Astrocyte (in vitro differentiated cells and primary cell): ENCODE measurements around the gene CDON. TPM values are rescaled to one million over a fixed set of nuclear protein-coding genes. Genes with fewer than 3 reads are reported as not detected.

ENCODE experiments used
- DNase-seq: peaks from one replicate; pipeline ENCODE4 v3.0.0-alpha.2; 2010; ENCODE audit warnings: low read depth
- FAIRE-seq: peaks from 2 replicates; lab custom pipeline; 2011; peaks lifted over from hg19 to GRCh38; lab: Jason Lieb, UNC
- H2AFZ ChIP-seq: 2 replicates; pipeline ENCODE4 v1.6.0; 2012; ENCODE audit warnings: low read depth, low read length, inconsistent platforms
- H3K27ac ChIP-seq: 2 replicates; pipeline ENCODE4 v1.5.1; 2011; ENCODE audit warnings: low read depth, low read length, inconsistent platforms
- H3K27me3 ChIP-seq: 2 replicates; pipeline ENCODE4 v1.6.0; 2011; ENCODE audit warnings: low read length, inconsistent platforms; ENCODE audit not compliant: insufficient read depth
- H3K36me3 ChIP-seq: 2 replicates; pipeline ENCODE4 v1.5.1; 2011; ENCODE audit warnings: low read length, inconsistent platforms; ENCODE audit not compliant: insufficient read depth
- H3K4me1 ChIP-seq: 2 replicates; pipeline ENCODE4 v1.5.1; 2011; ENCODE audit warnings: low read length, inconsistent platforms; ENCODE audit not compliant: insufficient read depth
- H3K4me2 ChIP-seq: 2 replicates; pipeline ENCODE4 v1.6.0; 2012; ENCODE audit warnings: low read length, inconsistent platforms
- H3K4me3 ChIP-seq: 2 replicates; pipeline ENCODE4 v1.5.1; 2011; ENCODE audit warnings: low read depth, mild to moderate bottlenecking, low read length, inconsistent platforms; ENCODE audit not compliant: insufficient read depth
- H3K79me2 ChIP-seq: 2 replicates; pipeline ENCODE4 v1.6.0; 2012; ENCODE audit warnings: mild to moderate bottlenecking, low read length, inconsistent platforms; ENCODE audit not compliant: insufficient read depth
- H3K9ac ChIP-seq: 2 replicates; pipeline ENCODE4 v1.6.0; 2012; ENCODE audit warnings: mild to moderate bottlenecking, low read length, inconsistent platforms
- H3K9me3 ChIP-seq: 2 replicates; pipeline ENCODE4 v1.5.1; 2012; ENCODE audit warnings: low read depth, mild to moderate bottlenecking, low read length, inconsistent platforms; ENCODE audit not compliant: insufficient read depth
- H4K20me1 ChIP-seq: 2 replicates; pipeline ENCODE4 v1.6.0; 2012; ENCODE audit warnings: low read length, inconsistent platforms; ENCODE audit not compliant: insufficient read depth
- H3K27ac Mint-ChIP-seq: one replicate; pipeline ENCODE4 v1.8.0; 2021; ENCODE audit warnings: mild to moderate bottlenecking, mixed read lengths; ENCODE audit not compliant: unreplicated experiment
- H3K27me3 Mint-ChIP-seq: one replicate; pipeline ENCODE4 v1.8.0; 2021; ENCODE audit warnings: low read depth, mixed read lengths; ENCODE audit not compliant: unreplicated experiment
- H3K36me3 Mint-ChIP-seq: one replicate; pipeline ENCODE4 v1.8.0; 2021; ENCODE audit warnings: low read depth, mixed read lengths; ENCODE audit not compliant: unreplicated experiment
- H3K4me1 Mint-ChIP-seq: one replicate; pipeline ENCODE4 v1.8.0; 2021; ENCODE audit warnings: low read depth, mixed read lengths; ENCODE audit not compliant: unreplicated experiment
- H3K4me3 Mint-ChIP-seq: one replicate; pipeline ENCODE4 v1.8.0; 2021; ENCODE audit warnings: mild to moderate bottlenecking, moderate library complexity, mixed read lengths; ENCODE audit not compliant: unreplicated experiment
- H3K9me3 Mint-ChIP-seq: one replicate; pipeline ENCODE4 v1.8.0; 2021; ENCODE audit warnings: mild to moderate bottlenecking, mixed read lengths; ENCODE audit not compliant: unreplicated experiment
- EZH2 ChIP-seq: IDR thresholded peaks from 2 replicates; pipeline ENCODE4 v1.6.1; 2012; ENCODE audit warnings: mild to moderate bottlenecking, low read length, inconsistent platforms; ENCODE audit not compliant: insufficient read depth
- total RNA-seq: library from RNA; stranded (reverse); gene quantifications from 2 replicates; pipeline ENCODE4 v1.2.1, GENCODE V29; 2021
- TF ChIP-seq, protein P1 (sequence below): IDR thresholded peaks from 2 replicates; pipeline ENCODE4 v1.5.1; 2011; ENCODE audit warnings: low read depth, mild to moderate bottlenecking, inconsistent platforms, low read length, moderate library complexity; ENCODE audit not compliant: insufficient read depth

Gene CDON
- total RNA-seq, 1 donor from 2014 or later = 15.5 TPM

DNA sequence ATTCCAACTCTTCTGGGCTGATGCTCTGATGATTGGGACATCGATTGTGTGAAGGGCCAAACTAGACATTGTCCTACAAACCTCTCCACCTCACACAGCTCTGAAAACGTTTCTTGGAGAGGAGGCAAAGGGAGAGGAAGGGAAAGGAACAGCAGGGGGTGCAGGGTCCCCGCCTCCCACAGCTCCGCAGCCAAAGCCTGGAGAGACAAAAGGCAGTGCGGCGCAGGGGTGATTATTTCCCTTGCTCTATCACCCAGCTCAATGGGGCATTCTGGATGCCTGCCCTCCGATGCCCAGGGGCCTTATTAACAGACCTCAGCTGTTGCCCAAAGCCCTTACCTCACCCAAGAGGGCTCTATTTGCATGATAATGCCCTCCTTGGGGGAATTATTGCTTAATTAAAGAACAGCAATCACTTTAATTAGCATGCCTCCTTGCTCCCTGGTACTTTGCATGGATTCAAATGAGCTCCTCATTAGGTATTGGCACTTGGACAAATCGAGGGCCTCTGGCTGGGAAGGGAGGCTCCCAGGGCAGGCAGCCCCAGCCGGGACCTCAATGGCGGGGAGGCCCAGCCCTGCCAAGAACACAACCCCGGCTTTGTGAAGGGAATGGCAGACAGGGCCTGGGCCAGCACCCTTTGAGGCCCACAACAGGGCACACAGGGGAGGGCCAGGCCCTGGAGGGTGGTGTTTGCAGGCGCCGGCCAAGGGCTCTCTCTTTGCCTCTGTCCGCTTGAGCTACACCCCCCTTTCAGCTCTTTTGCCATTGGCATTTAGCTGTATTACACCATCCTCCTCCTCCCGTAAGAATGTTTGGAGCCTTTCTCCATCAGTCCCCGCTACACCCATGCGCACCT, 19.8 kb upstream of the CDON start:
- Mint-ChIP-seq H3K36me3 (no peaks in the 10 kb centered on the region), H3K27me3 (peaks cover 7% of the 10 kb centered on the region), H3K9me3 (no peaks in the 10 kb centered on the region), H3K4me1 (peaks cover 19% of the 10 kb centered on the region), H3K4me3 (no peak overlapping the region), H3K27ac (no peak overlapping the region)
- H3K79me2 ChIP-seq = no peaks in the 10 kb centered on the region
- no peaks in the 10 kb centered on the region for H3K36me3 ChIP-seq
- peaks cover 9% of the 10 kb centered on the region for H3K27me3 ChIP-seq
- no peak overlapping the region for H3K27ac ChIP-seq
- TF ChIP-seq, protein P1, sequence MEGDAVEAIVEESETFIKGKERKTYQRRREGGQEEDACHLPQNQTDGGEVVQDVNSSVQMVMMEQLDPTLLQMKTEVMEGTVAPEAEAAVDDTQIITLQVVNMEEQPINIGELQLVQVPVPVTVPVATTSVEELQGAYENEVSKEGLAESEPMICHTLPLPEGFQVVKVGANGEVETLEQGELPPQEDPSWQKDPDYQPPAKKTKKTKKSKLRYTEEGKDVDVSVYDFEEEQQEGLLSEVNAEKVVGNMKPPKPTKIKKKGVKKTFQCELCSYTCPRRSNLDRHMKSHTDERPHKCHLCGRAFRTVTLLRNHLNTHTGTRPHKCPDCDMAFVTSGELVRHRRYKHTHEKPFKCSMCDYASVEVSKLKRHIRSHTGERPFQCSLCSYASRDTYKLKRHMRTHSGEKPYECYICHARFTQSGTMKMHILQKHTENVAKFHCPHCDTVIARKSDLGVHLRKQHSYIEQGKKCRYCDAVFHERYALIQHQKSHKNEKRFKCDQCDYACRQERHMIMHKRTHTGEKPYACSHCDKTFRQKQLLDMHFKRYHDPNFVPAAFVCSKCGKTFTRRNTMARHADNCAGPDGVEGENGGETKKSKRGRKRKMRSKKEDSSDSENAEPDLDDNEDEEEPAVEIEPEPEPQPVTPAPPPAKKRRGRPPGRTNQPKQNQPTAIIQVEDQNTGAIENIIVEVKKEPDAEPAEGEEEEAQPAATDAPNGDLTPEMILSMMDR = no peak
- no peak for TF ChIP-seq EZH2
- no peak for FAIRE-seq
- no peak for DNase-seq
- H2AFZ ChIP-seq = peak overlapping the region; percentile 34
- no peaks in the 10 kb centered on the region for H3K9me3 ChIP-seq
- H4K20me1 ChIP-seq = no peaks in the 10 kb centered on the region
- H3K4me2 ChIP-seq = no peak overlapping the region
- no peak overlapping the region for H3K9ac ChIP-seq
- no peak overlapping the region for H3K4me3 ChIP-seq
- peaks cover 11% of the 10 kb centered on the region for H3K4me1 ChIP-seq

DNA sequence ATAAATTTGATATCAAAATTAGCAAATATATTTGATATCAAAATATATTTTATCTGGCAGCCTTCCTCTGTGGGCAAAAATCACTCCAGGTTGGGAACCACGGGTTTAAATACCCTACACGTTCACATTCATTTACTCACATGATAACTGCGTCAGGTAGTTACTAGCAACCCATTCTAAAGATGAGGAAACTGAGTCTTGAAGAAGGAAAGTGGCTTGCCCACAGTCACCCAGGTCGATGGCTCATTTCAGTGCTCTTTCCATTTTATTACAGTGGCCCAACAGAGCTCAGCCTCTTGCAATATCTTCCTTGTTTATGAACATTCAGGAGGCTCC, 19.2 kb upstream of the CDON start:
- no peaks in the 10 kb centered on the region for H3K36me3 ChIP-seq
- Mint-ChIP-seq H3K36me3 (no peaks in the 10 kb centered on the region), H3K4me3 (no peak overlapping the region), H3K27me3 (peaks cover 9% of the 10 kb centered on the region), H3K4me1 (peaks cover 19% of the 10 kb centered on the region), H3K27ac (no peak overlapping the region), H3K9me3 (no peaks in the 10 kb centered on the region)
- no peak overlapping the region for H3K9ac ChIP-seq
- TF ChIP-seq, protein P1 = no peak
- no peak for TF ChIP-seq EZH2
- H3K79me2 ChIP-seq = no peaks in the 10 kb centered on the region
- H3K4me2 ChIP-seq = no peak overlapping the region
- H3K27me3 ChIP-seq = peaks cover 9% of the 10 kb centered on the region
- H3K9me3 ChIP-seq = no peaks in the 10 kb centered on the region
- peak overlapping the region; percentile 34 for H2AFZ ChIP-seq
- H4K20me1 ChIP-seq = no peaks in the 10 kb centered on the region
- no peak overlapping the region for H3K27ac ChIP-seq
- peaks cover 11% of the 10 kb centered on the region for H3K4me1 ChIP-seq
- no peak overlapping the region for H3K4me3 ChIP-seq
- no peak for DNase-seq
- FAIRE-seq = no peak
